Panc1 (cell line): Measurements from ENCODE around the gene SULT4A1. TPM values are rescaled to one million over a fixed set of nuclear protein-coding genes. Genes with fewer than 3 reads are reported as not detected.

Experiments used
- ATAC-seq: fragments of 200-7000 bp; cut with Tn5 transposase; 2 replicates; pipeline ENCODE4 v1.9.1; 2020; ENCODE audit warnings: mild to moderate bottlenecking, moderate library complexity
- BruUV-seq: library from RNA; stranded (reverse); fragments of 400-500 nt; replicated peaks from 2 replicates; lab custom pipeline; 2021; lab: Mats Ljungman, UMichigan
- CTCF ChIA-PET: fragments of 300-600 bp; sonication (Branson Sonifier 250); formaldehyde crosslinking; loops from one replicate; lab custom pipeline; 2022; ENCODE audit warnings: antibody characterized with exemption; lab: Charles Lee
- POLR2A ChIA-PET: fragments of 300-600 bp; sonication (Branson Sonifier 250); formaldehyde crosslinking; loops from one replicate; lab custom pipeline; 2022; ENCODE audit warnings: antibody characterized with exemption; lab: Charles Lee
- DNase-seq: peaks from one replicate; pipeline ENCODE4 v3.0.0-alpha.2; 2010; ENCODE audit warnings: low read depth, low spot score
- H3K27ac ChIP-seq: 2 replicates; pipeline ENCODE4 v1.5.1; 2011; ENCODE audit warnings: mild to moderate bottlenecking, low read length, inconsistent platforms
- H3K27me3 ChIP-seq: fragments of 200-500 bp; sonication (Bioruptor generic); 2 replicates; pipeline ENCODE4 v1.6.0; 2014; ENCODE audit warnings: low read length, inconsistent platforms; ENCODE audit not compliant: control insufficient read depth, insufficient read depth
- H3K36me3 ChIP-seq: fragments of 200-500 bp; sonication (Bioruptor generic); 2 replicates; pipeline ENCODE4 v1.5.1; 2014; ENCODE audit warnings: inconsistent platforms, mild to moderate bottlenecking, low read length, moderate library complexity; ENCODE audit not compliant: control insufficient read depth, insufficient read depth
- H3K4me1 ChIP-seq: 2 replicates; pipeline ENCODE4 v1.5.1; 2011; ENCODE audit warnings: inconsistent platforms, mild to moderate bottlenecking, low read length, moderate library complexity; ENCODE audit not compliant: control insufficient read depth, insufficient read depth
- H3K4me3 ChIP-seq, 2 experiments: 2 replicates each; pipeline ENCODE4 v1.5.1; 2011 to 2012; ENCODE audit warnings: low read depth in 2 of 2, low read length in 2 of 2, mild to moderate bottlenecking in 2 of 2, inconsistent platforms in 1 of 2, moderate library complexity in 1 of 2
- H3K9me3 ChIP-seq: fragments of 200-500 bp; sonication (Bioruptor generic); 2 replicates; pipeline ENCODE4 v1.5.1; 2014; ENCODE audit warnings: low read depth, mild to moderate bottlenecking, inconsistent platforms, low read length, moderate library complexity; ENCODE audit not compliant: control insufficient read depth, insufficient read depth
- CTCF ChIP-seq: fragments of 450-650 bp; IDR thresholded peaks from 2 replicates; pipeline ENCODE4 v1.5.1; 2017; ENCODE audit warnings: mild to moderate bottlenecking
- POLR2AphosphoS5 ChIP-seq: IDR thresholded peaks from 2 replicates; pipeline ENCODE4 v1.6.1; 2012; ENCODE audit warnings: mild to moderate bottlenecking, low read depth, low read length, moderate library complexity
- SIN3A ChIP-seq: IDR thresholded peaks from 2 replicates; pipeline ENCODE4 v1.6.1; 2012; ENCODE audit warnings: low read depth, mild to moderate bottlenecking, low read length, moderate library complexity, borderline replicate concordance; ENCODE audit not compliant: insufficient read depth
- TCF7L2 ChIP-seq: IDR thresholded peaks from 2 replicates; pipeline ENCODE4 v1.6.1; 2011; ENCODE audit warnings: mild to moderate bottlenecking, low read depth, low read length, inconsistent platforms
- in situ Hi-C: cut with HindIII; loops from 2 replicates; pipeline ENCODE4 v1.10.0; 2016; ENCODE audit warnings: low sequenced_read_pairs, low pct_unique_long_range_greater_than_20kb
- intact Hi-C: fragments of 100-400 bp; cut with micrococcal nuclease; formaldehyde crosslinking; loops from one replicate; pipeline ENCODE4 v1.10.0; 2022; ENCODE audit not compliant: unreplicated experiment
- total RNA-seq: library from RNA; stranded (reverse); gene quantifications from one replicate; pipeline ENCODE4 v1.2.1, GENCODE V29; 2021; ENCODE audit not compliant: unreplicated experiment
- TF ChIP-seq, protein P1 (sequence below), 2 experiments: IDR thresholded peaks; 2 replicates each; pipeline ENCODE4 v1.6.1; 2011 to 2012; ENCODE audit warnings: low read depth in 2 of 2, control low read depth in 1 of 2, low read length in 1 of 2, mild to moderate bottlenecking in 1 of 2, moderate library complexity in 1 of 2; ENCODE audit not compliant: insufficient read depth in 1 of 2

Gene SULT4A1
- total RNA-seq, 1 experiment from 2014 or later = 12.0 TPM

GRCh38 chr22:43827003-43827735 is 35.1 kb downstream of the SULT4A1 start:
- no peaks in the 10 kb centered on the region for H3K36me3 ChIP-seq
- ChIA-PET CTCF (no interaction called here), POLR2A (no interaction called here)
- no peaks in the 10 kb centered on the region for H3K27me3 ChIP-seq
- in situ Hi-C loops (no loop called here), intact Hi-C loops (no loop called here)
- ATAC-seq (no peak), DNase-seq (no peak)
- H3K4me3 ChIP-seq = no peak overlapping the region
- no peak for TF ChIP-seq CTCF
- no peak for TF ChIP-seq POLR2AphosphoS5
- TF ChIP-seq, protein P1, sequence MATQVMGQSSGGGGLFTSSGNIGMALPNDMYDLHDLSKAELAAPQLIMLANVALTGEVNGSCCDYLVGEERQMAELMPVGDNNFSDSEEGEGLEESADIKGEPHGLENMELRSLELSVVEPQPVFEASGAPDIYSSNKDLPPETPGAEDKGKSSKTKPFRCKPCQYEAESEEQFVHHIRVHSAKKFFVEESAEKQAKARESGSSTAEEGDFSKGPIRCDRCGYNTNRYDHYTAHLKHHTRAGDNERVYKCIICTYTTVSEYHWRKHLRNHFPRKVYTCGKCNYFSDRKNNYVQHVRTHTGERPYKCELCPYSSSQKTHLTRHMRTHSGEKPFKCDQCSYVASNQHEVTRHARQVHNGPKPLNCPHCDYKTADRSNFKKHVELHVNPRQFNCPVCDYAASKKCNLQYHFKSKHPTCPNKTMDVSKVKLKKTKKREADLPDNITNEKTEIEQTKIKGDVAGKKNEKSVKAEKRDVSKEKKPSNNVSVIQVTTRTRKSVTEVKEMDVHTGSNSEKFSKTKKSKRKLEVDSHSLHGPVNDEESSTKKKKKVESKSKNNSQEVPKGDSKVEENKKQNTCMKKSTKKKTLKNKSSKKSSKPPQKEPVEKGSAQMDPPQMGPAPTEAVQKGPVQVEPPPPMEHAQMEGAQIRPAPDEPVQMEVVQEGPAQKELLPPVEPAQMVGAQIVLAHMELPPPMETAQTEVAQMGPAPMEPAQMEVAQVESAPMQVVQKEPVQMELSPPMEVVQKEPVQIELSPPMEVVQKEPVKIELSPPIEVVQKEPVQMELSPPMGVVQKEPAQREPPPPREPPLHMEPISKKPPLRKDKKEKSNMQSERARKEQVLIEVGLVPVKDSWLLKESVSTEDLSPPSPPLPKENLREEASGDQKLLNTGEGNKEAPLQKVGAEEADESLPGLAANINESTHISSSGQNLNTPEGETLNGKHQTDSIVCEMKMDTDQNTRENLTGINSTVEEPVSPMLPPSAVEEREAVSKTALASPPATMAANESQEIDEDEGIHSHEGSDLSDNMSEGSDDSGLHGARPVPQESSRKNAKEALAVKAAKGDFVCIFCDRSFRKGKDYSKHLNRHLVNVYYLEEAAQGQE (IDR thresholded peaks at IDR 0.05; ENCODE audit: insufficient read depth in 1 of 2, low read depth in 2 of 2, low read length in 1 of 2) = no peak
- no peak for TF ChIP-seq TCF7L2
- no peak for TF ChIP-seq SIN3A
- no peaks in the 10 kb centered on the region for H3K4me1 ChIP-seq
- H3K9me3 ChIP-seq = no peaks in the 10 kb centered on the region
- H3K27ac ChIP-seq = no peak overlapping the region
- BruUV-seq = no TSS peak

- BruUV-seq = no TSS peak
Observed at GRCh38 chr22:43826142-43827002, 35.9 kb downstream of the SULT4A1 start.

More at GRCh38 chr22:43826142-43827002, 35.9 kb downstream of the SULT4A1 start:
- intact Hi-C loops (no loop called here), in situ Hi-C loops (no loop called here)
- H3K27me3 ChIP-seq = no peaks in the 10 kb centered on the region
- no peak for ATAC-seq
- H3K9me3 ChIP-seq = no peaks in the 10 kb centered on the region
- H3K4me1 ChIP-seq = no peaks in the 10 kb centered on the region
- no peaks in the 10 kb centered on the region for H3K36me3 ChIP-seq
- ChIA-PET POLR2A (no interaction called here), CTCF (no interaction called here)
- TF ChIP-seq CTCF (no peak), SIN3A (no peak), TCF7L2 (no peak), POLR2AphosphoS5 (no peak)
- TF ChIP-seq, protein P1 (IDR thresholded peaks at IDR 0.05; ENCODE audit: insufficient read depth in 1 of 2, low read depth in 2 of 2, low read length in 1 of 2) = no peak
- H3K27ac ChIP-seq = no peak overlapping the region
- no peak overlapping the region for H3K4me3 ChIP-seq
- no peak for DNase-seq
